Daoy (cell line): Measurements from ENCODE around the gene MAGIX. TPM values are rescaled to one million over a fixed set of nuclear protein-coding genes. Genes with fewer than 3 reads are reported as not detected.
"Not testable (repeated sequence)": the region's sequence is repeated elsewhere in the genome, so short reads cannot be mapped to it uniquely, and the experiment has no call there.

ENCODE experiments used
- DNase-seq: peaks from one replicate; pipeline ENCODE4 v3.0.0-alpha.2; 2015; ENCODE audit warnings: low read depth
- total RNA-seq: library from RNA; depleted of rRNA; stranded (reverse); fragments of >200 nt; shearing (Covaris generic); gene quantifications from 2 replicates; pipeline ENCODE4 v1.2.3, GENCODE V29; 2014

The MAGIX gene
- total RNA-seq, 1 experiment from 2014 or later: 2.5 TPM

DNA sequence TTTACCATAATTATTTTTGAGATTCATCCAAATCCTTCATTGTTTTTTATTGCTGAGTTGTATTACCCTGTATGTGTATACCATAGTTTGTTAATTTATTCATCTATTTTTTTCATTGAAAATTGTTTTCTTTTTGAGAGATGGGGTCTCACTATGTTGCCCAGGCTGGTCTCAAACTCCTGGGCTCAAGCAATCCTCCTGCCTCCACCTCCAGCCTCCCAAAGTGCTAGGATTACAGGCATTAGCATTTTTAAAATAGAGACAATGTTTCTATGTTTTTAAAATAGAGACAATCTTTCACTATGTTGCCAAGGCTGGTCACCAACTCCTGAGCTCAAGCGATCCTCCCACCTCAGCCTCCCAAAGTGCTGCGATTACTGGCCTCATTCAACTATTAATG, 1.6 kb upstream of the MAGIX start:
- DNase-seq: no peak

DNA sequence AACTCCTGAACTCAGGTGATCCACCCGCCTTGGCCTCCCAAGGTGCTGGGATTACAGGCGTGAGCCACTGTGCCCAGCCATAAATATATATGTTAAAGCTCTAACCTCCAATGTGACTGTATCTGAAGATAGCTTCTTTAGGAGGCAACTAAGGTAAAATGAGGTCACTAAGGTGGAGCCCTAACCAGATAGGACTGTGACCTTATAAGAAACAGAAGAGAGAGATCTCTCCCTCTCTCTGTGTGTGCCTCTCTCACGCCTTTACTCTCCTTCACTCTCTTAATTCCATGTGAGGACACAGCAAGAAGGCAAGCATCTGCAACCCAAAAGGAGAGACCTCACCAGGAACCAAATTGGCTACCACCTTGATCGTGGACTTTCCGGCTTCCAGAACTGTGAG, 926 bp upstream of the MAGIX start:
- no peak for DNase-seq

DNA sequence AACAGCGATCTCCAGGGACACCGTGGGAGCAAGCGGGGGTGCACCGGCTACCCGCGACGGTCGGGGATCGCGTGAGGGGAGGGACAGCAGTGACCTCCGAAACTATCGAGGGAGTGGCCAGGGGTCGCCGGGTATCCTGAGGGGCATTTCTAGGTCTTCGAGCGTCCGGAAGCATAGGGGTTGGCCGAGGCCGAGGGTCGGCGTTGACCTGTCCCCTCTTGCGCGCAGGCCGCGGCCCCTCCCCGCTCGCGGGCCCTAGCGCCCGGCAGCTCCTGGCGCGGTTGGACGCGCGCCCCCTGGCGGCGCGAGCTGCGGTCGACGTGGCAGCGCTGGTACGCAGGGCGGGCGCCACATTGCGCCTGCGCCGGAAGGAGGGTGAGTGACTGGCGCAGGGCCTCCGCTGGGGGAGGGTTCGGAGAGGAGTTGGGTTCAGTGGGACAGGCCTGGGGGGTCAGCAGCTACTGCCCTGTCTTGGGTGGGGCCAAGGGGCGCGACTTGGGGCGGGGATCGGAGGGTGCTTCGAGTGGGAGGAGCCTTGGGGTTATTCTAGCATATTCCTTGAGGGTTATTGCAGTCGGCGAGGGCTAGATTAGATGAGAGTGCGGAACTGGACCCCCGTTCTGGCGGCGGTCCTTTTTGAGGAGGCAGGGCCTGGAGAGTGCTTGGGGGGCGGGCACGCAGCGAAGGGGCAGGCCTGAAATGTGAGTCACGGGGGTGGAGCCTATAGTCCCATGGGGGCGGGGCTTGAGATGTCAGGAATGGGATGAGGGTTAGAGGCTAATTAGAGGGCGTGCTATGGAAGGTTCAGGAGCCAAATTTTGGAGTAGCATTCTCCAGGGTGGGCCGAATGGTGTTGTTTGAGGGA, 1.2 kb downstream of the MAGIX start:
- peak; percentile 88 for DNase-seq

GRCh38 chrX:49164589-49165360, 2.2 kb downstream of the MAGIX start:
- DNase-seq: no peak

DNA sequence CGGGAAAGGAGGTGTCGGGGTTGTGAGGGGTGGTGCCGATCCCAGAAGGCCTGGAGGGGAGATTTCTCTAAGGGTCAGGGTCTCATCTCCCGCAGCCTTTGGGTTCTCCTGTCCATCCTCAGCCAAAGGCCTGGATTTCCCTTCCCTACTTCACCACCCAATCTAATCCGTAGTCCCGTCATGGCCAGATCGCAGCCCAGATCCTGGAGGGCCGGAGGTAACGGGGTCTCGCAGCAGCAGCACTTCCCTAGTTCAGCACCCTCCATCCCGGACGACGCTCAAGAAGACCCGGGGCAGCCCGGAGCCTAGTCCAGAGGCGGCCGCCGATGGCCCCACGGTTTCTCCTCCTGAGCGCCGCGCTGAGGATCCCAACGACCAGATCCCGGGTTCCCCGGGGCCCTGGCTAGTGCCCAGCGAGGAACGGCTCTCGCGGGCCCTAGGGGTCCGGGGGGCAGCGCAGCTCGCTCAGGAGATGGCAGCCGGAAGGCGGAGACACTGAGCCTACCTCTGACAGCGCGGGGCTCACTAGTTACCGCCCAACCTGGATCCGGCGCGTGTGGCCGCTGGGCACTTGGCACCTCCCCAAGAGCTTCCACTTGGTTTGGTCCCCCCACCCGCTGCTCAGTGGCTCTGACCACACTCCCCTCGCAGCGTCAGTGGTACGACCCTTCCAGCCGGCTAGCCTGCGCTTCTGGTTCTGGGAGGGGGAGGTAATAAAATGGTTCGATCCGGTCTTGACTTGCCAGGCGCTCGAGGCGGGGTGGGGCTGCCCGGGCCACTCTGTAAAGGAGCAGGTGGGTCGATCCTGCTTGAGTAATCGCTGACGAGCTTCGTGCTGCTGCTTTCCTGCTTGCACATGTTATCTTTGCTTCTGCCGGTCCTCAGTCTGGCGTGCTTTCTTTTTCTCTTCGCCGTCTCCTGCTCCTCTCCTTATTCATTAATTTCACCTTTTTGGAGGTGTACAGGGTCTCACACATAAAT, 3.6 kb downstream of the MAGIX start:
- DNase-seq: peak; percentile 57

- DNase-seq: peak; percentile 87
Observed at GRCh38 chrX:49166914-49167739, 4.6 kb downstream of the MAGIX start.

GRCh38 chrX:49167740-49168108, 5.2 kb downstream of the MAGIX start:
- DNase-seq: no peak

- peak; percentile 76 for DNase-seq
Observed at GRCh38 chrX:49171752-49172279, 9.3 kb downstream of the MAGIX start, which contains the start of gene PLP2. Gene PLP2, plus strand, starts transcription at chrX:49171898. Its CDS starts 103 bp downstream, at chrX:49172001.

DNA sequence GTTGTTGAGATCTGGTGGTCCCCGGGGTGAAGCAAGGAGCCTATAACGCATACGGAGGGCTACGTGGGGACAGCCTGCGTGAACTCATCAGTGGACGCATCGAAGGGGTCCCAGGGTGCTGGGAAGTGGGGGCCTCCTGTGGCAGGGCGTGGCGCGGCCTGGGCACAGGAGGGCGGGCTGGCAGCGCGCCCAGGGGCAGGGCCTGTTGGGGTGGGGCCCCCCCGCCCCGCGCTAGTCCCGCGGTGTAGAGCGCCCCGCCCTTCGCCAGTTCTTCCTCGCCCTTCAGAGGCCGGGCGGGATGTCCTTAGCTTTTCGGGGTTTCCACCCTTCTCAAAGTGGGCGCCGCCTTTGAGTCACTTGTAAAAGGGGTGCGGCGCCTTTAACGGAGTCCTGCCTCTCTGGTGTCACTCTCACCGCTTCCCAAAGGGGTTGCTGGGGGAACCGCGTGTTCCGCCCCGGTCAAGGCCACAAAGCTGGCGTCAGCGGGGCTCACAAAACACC, 9.8 kb downstream of the MAGIX start:
- DNase-seq: peak; percentile 76

DNA sequence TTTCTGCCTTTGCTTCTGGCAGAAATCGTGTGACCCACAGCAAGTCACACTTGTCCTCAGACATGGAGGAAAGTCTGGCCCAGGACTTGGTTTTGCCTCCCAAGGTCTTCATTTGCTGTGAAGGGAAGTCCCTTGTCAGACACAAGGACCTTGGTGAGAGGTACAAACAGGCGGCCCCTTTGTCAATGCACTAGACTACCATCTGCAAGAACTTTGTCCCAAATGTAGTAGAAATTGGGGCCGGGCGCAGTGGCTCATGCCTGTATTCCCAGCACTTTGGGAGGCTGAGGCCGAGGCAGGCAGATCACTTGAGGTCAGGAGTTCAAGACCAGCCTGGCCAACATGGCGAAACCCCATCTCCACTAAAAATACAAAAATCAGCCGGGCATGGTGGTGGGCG, 11.0 kb downstream of the MAGIX start:
- DNase-seq: not testable (repeated sequence)

- no peak for DNase-seq
Observed at GRCh38 chrX:49174723-49175122, 12.2 kb downstream of the MAGIX start.

- DNase-seq: no peak
Observed at GRCh38 chrX:49175435-49176274, 13.1 kb downstream of the MAGIX start.

DNA sequence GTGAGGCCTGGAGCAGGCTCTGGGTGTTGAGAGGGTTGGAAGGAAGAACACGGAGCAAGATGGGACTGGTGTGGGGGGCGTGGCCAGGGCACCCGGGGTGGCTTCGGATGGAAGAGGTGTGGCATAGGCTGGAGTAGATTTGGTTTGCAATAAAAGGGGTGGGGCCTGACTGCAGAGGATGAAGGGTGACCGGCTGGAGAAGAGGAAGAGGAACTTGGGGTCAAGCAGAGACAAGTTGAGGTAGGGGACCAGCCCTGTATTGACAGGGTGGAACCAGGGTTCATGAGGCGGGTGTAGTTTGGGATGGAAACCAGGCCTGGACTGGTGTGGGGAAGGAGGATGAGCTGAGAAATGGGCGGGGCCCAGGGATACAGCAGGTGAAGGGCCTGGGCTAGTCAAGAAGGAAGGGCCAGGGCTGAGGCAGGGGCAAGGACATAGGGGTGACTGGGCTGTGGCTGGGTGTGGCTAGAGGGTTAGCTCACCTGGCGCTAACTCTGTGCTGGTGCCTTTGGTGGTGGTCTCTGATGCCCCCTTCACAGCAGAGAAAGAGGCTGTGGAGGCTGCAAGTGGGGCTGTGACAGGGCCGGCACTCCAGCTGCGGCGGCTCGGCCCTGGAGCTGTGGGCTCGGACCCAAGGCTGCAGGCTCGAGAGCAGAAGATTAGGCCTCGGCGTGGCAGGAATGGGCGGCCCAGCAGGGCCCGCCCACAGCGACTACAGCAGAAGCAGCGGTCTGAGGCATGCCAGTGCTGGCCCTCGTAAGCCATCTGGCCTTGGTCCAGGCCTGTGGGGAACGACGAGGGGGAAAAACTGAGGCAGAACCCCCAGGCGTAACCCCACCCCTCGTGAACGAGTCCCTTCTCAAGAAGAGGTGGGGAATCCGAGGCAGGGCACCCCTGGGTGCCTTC, 14.1 kb downstream of the MAGIX start:
- no peak for DNase-seq

DNA sequence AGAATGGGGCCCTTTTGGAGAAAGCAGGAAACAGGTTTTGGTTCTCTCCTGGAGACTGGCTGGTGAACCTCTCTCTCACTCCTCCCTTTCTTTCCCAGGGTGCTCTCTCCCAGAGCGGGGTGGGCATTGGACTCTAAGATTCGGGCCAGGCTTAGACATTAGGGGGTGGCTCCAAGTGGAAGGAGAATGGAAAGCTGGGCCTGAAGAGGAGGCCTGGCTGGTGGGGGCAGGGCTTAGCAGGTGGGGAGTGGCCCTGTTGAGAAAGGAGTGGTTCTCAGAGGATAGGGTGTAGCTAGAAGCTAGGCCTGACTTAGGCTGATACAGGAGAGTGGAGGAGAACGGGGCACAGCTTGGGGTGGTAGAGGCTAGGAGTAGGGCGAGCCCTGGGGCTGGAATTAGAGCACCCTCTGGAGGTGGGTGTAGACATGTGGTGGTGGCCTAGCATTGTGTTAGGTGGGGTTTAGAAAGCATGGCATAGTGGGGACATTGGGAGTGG, 14.8 kb downstream of the MAGIX start:
- DNase-seq: no peak

GRCh38 chrX:49177873-49178480, 15.4 kb downstream of the MAGIX start:
- DNase-seq: no peak

- DNase-seq: no peak
Observed at GRCh38 chrX:49178537-49178936, 16.0 kb downstream of the MAGIX start.

- DNase-seq: no peak
Observed at GRCh38 chrX:49179358-49179757, 16.8 kb downstream of the MAGIX start.
